GM19099 (cell line): ENCODE results near the gene STEAP3.

Source experiments
- POLR2A ChIP-seq: IDR thresholded peaks from 3 replicates; pipeline ENCODE4 v1.6.1; 2011; ENCODE audit warnings: low read depth; ENCODE audit not compliant: insufficient read length; ENCODE audit errors: extremely low read depth

Gene STEAP3

GRCh38 chr2:119255760-119256581 is 32.3 kb downstream of the STEAP3 start:
- TF ChIP-seq POLR2A: no peak

- TF ChIP-seq POLR2A: no peak
Observed at GRCh38 chr2:119256582-119256921, 32.9 kb downstream of the STEAP3 start.

GRCh38 chr2:119257198-119257597 is 33.6 kb downstream of the STEAP3 start:
- TF ChIP-seq POLR2A: no peak

GRCh38 chr2:119259296-119259860 is 35.7 kb downstream of the STEAP3 start:
- TF ChIP-seq POLR2A: no peak

GRCh38 chr2:119260646-119261492 is 37.2 kb downstream of the STEAP3 start:
- TF ChIP-seq POLR2A: no peak

GRCh38 chr2:119261493-119262225 is 38.0 kb downstream of the STEAP3 start:
- TF ChIP-seq POLR2A: no peak

- no peak for TF ChIP-seq POLR2A
Observed at GRCh38 chr2:119263025-119263424, 39.4 kb downstream of the STEAP3 start.

- no peak for TF ChIP-seq POLR2A
Observed at GRCh38 chr2:119263656-119264055, 40.0 kb downstream of the STEAP3 start.

- TF ChIP-seq POLR2A: no peak
Observed at GRCh38 chr2:119264781-119265692, 41.4 kb downstream of the STEAP3 start.

GRCh38 chr2:119265693-119266066 is 42.0 kb downstream of the STEAP3 start:
- TF ChIP-seq POLR2A: no peak

GRCh38 chr2:119266091-119266589 is 42.5 kb downstream of the STEAP3 start:
- no peak for TF ChIP-seq POLR2A

GRCh38 chr2:119267604-119268003 is 44.0 kb downstream of the STEAP3 start:
- no peak for TF ChIP-seq POLR2A

GRCh38 chr2:119276864-119277263 is 53.2 kb downstream of the STEAP3 start:
- TF ChIP-seq POLR2A: no peak

GRCh38 chr2:119278946-119279345 is 55.3 kb downstream of the STEAP3 start:
- TF ChIP-seq POLR2A: no peak

- no peak for TF ChIP-seq POLR2A
Observed at GRCh38 chr2:119279666-119280065, 56.0 kb downstream of the STEAP3 start.

GRCh38 chr2:119280680-119281079 is 57.0 kb downstream of the STEAP3 start:
- TF ChIP-seq POLR2A: no peak
